Muscle of leg (tissue), 11 donors: Measurements from ENCODE around the gene GDPGP1. TPM values are rescaled to one million over a fixed set of nuclear protein-coding genes. Genes with fewer than 3 reads are reported as not detected.
"Not testable (repeated sequence)": the region's sequence is repeated elsewhere in the genome, so short reads cannot be mapped to it uniquely, and the experiment has no call there.

Experiments used
- DNase-seq: peaks from one replicate; pipeline ENCODE4 v3.0.0; 2013
- H3K27ac ChIP-seq: one replicate; pipeline ENCODE4 v1.5.1; 2013; ENCODE audit warnings: mild to moderate bottlenecking, low read length, control low read depth
- H3K27me3 ChIP-seq: one replicate; pipeline ENCODE4 v1.6.1; 2013; ENCODE audit warnings: low read length; ENCODE audit not compliant: control insufficient read depth, insufficient read depth
- H3K36me3 ChIP-seq: one replicate; pipeline ENCODE4 v1.6.1; 2013; ENCODE audit warnings: low read length; ENCODE audit not compliant: control insufficient read depth, insufficient read depth
- H3K4me1 ChIP-seq: one replicate; pipeline ENCODE4 v1.6.1; 2013; ENCODE audit warnings: low read length; ENCODE audit not compliant: control insufficient read depth, insufficient read depth
- H3K4me3 ChIP-seq: one replicate; pipeline ENCODE4 v1.5.1; 2013; ENCODE audit warnings: low read length, control low read depth
- H3K9me3 ChIP-seq: replicated peaks from 2 replicates; pipeline ENCODE4 v1.6.1; 2013; ENCODE audit warnings: low read depth, low read length; ENCODE audit not compliant: control insufficient read depth
- WGBS: methylation state at CpG from one replicate; pipeline ENCODE4 v1.1.5; 2013; ENCODE audit warnings: missing lambda C conversion rate; ENCODE audit not compliant: insufficient coverage; 5-methylcytosine and 5-hydroxymethylcytosine counted together
- polyA plus RNA-seq, 8 donors: library from polyadenylated mRNA; unstranded; fragments of 120-200 nt; gene quantifications; one replicate each; pipeline versions ENCODE4 v1.2.1 to v1.2.3, GENCODE V29; 2013; ENCODE audit warnings: inconsistent platforms in 1 of 8, low replicate concordance in 1 of 8; ENCODE audit not compliant: insufficient read length in 8 of 8, insufficient read depth in 1 of 8
- total RNA-seq: library from RNA; stranded (reverse); fragments of 120-200 nt; gene quantifications from one replicate; pipeline ENCODE4 v1.2.4, GENCODE V29; 2013

GDPGP1 gene
- total and polyA plus RNA-seq, 9 donors: 1.5 to 3.8 (median 2.7) TPM

DNA sequence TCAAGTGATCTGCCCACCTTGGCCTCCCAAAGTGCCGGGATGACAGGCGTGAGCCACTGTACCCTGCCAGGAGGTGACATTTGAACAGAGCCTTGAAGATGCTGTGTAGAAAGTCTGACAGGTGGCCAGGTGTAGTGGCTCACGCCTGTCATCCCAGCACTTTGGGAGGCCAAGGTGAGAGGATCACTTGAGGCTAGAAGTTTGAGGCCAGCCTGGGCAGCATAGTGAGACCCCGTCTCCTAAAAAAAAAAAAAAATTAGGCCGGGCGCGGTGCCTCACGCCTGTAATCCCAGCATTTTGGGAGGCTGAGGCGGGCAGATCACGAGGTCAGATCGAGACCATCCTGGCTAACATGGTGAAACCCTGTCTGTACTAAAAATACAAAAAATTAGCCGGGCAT, 44.5 kb downstream of the GDPGP1 start:
- not testable (repeated sequence) for H3K27ac ChIP-seq, H3K4me3 ChIP-seq, H3K4me1 ChIP-seq, H3K27me3 ChIP-seq, DNase-seq, H3K9me3 ChIP-seq
- peaks cover 12% of the 10 kb centered on the region for H3K36me3 ChIP-seq
- 100% methylated on average over 6 of the region's 12 CpGs for WGBS

GRCh38 chr15:90280743-90281142, 46.7 kb downstream of the GDPGP1 start:
- 64% methylated on average over 2 of the region's 5 CpGs for WGBS
- H3K36me3 ChIP-seq, H3K4me1 ChIP-seq, H3K27me3 ChIP-seq, DNase-seq, H3K9me3 ChIP-seq, H3K4me3 ChIP-seq, H3K27ac ChIP-seq: not testable (repeated sequence)

DNA sequence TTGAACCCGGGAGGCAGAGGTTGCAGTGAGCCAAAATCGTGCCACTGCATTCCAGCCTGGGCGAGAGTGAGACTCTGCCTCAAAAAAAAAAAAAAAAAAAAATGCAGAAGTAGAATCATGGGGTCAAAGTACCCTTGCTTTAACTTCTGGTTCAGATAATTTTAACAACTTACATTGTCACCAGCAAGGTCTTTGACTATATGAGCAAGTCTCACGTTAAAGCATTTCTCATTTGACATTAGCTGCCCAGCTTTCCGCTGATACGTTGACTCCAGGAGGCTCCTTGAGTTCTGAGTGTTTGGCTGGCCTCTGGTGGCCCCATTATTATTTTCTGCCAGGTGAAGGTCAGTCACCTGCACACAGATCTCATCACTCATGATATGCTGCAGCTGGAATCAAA, 47.6 kb downstream of the GDPGP1 start:
- WGBS: 49% methylated on average over 3 of the region's 6 CpGs
- not testable (repeated sequence) for H3K4me1 ChIP-seq, H3K27me3 ChIP-seq, H3K9me3 ChIP-seq, H3K27ac ChIP-seq, H3K4me3 ChIP-seq, DNase-seq, H3K36me3 ChIP-seq

DNA sequence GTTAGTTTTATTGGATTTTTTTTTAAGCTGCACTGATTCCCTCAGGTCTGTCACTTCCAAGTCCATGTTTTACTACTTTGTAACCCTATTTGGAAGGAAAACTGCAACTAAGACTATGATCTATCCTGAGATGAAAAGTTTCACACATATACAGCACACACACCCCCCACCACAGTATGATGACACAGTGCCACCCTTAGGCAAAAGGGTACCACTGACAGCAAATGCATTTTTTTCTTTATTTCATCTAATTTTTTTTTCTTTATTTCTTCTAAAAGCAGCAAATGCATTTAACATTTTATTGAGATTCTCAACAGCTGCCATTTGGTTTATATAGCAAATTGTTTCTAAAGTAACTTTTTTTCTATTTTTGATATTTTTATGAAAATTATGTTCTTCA, 52.7 kb downstream of the GDPGP1 start:
- Histone ChIP-seq H3K27me3 (no peaks in the 10 kb centered on the region), H3K4me3 (no peak overlapping the region), H3K36me3 (no peaks in the 10 kb centered on the region), H3K4me1 (peaks cover 7% of the 10 kb centered on the region), H3K9me3 (no peaks in the 10 kb centered on the region), H3K27ac (peak overlapping the region; percentile 4)
- DNase-seq: peak; percentile 59

- no peak overlapping the region for H3K4me3 ChIP-seq
- 60% methylated on average over 1 of the region's 5 CpGs for WGBS
- H3K36me3 ChIP-seq: no peaks in the 10 kb centered on the region
- peak overlapping the region; percentile 37 for H3K27ac ChIP-seq
- no peaks in the 10 kb centered on the region for H3K27me3 ChIP-seq
- no peaks in the 10 kb centered on the region for H3K9me3 ChIP-seq
- no peak for DNase-seq
- peaks cover 7% of the 10 kb centered on the region for H3K4me1 ChIP-seq
These were observed 53.1 kb downstream of the GDPGP1 start for GRCh38 chr15:90287101-90287500.

DNA sequence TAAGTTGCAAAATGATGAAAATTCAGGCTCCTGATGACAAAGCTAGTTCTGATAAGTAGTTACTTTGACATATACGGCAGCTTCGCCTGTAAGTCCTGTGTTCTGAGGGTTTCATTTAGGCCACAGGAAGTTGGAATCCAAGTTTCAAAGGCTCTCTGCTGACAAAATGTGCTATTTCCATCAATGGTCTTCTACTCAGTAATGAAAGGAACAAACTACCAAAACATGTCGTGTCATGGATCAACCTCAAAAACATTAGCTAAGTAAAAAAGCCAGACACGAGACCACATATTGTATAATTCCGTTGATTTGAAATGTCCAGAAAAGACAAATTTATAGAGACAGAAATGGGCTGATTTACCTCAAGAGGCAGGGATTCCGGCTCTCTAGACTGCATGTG, 53.9 kb downstream of the GDPGP1 start:
- WGBS: 60% methylated on average over 2 of the region's 6 CpGs
- Histone ChIP-seq H3K4me1 (peaks cover 7% of the 10 kb centered on the region), H3K4me3 (no peak overlapping the region), H3K27me3 (no peaks in the 10 kb centered on the region), H3K36me3 (no peaks in the 10 kb centered on the region), H3K9me3 (no peaks in the 10 kb centered on the region), H3K27ac (no peak overlapping the region)
- DNase-seq: peak; percentile 60

DNA sequence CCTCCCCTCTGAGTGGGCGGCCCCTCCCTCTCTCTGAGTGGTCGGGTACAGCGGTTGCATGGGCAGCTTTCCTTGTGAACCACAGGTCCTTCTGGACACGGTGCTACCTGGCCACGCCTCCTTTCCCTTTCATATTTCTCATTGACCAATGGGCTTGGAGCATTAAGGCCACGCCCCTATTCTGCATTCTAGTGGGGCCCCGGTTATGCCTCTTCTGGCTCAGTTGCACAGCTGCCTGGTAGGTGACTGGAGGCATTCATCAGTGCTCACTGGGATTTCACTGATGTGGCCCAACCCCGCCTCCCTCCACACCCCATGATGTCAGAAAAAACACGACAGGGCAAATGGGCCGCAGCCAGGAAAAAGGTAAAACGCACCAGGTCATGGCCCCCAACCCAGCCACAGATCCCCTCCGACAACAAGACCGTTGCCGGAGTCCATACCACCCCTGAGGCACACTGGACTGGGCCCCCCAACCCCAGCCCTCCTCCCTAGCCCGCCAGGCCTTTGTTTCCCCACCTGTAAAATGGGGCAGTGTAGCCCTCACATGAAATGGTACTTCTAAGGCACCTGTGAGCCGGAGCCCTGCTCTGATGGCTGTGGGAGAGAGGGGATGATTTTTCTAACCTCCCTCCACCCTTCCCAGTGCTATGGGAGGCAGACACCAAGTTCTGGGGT, 57.8 kb downstream of the GDPGP1 start:
- Histone ChIP-seq H3K36me3 (no peaks in the 10 kb centered on the region), H3K4me3 (no peak overlapping the region), H3K27me3 (no peaks in the 10 kb centered on the region), H3K27ac (no peak overlapping the region), H3K4me1 (peaks cover 3% of the 10 kb centered on the region), H3K9me3 (no peaks in the 10 kb centered on the region)
- DNase-seq: no peak
- 82% methylated on average over 13 of the region's 16 CpGs for WGBS

DNA sequence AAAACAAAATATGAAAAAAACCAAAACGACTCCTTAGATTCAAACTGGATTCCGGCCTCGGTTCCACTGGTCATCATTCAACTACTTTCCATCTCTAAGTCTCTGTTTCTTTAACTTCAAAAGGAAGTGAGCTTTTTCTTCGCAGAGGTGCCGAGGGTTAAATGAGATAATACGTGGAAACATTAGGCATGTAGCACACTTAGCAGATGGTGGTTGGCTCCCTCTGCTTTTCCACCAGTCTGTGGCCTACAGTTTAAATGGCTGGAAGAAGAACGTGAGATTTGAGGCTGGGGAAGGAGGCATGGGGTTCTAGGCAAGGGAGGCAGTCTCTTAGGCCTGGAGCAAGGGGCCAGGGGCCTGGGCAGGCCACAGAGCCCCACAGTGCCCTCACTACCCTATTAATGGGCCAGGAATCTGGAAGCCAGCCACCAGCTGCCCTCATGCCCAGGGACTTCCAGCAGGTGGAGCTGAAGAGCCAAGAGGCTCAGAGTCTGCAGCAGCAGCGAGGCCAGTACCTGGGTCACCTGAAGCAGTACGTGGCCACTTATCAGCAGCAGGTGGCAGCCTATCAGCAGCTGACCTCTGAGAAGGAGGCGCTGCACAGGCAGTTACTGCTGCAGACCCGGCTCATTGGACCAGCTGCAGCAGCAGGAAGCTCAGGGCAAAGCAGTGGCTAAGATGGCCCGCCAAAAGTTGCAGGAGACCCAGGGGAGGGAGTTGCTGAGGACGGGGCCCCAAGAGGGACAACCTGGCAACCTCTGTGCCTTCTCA, 59.2 kb downstream of the GDPGP1 start:
- WGBS: 39% methylated on average over 9 of the region's 13 CpGs
- H3K27ac ChIP-seq, H3K36me3 ChIP-seq, H3K4me3 ChIP-seq, DNase-seq, H3K9me3 ChIP-seq, H3K27me3 ChIP-seq, H3K4me1 ChIP-seq: not testable (repeated sequence)

DNA sequence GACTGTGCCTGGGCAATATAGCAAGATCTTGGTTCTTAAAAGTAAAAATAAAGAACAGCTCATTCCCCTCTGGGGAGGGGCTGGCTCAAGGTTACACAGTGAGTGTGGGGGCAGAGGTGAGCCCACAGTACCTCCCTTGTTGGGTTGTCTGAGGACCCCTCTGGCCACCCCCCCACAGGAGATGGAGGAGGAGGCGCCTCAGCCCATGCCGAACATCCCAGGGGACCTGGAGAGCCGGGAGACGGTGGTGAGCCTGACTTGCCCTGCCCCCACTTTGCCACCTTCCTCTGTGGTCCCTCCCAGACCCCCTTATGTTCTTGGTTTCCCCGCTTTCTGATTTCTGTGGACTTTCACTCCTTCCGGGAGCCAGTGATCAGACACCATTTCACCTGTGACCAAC, 60.1 kb downstream of the GDPGP1 start:
- Histone ChIP-seq H3K36me3 (no peaks in the 10 kb centered on the region), H3K27ac (no peak overlapping the region), H3K4me3 (no peak overlapping the region), H3K4me1 (no peaks in the 10 kb centered on the region), H3K9me3 (no peaks in the 10 kb centered on the region), H3K27me3 (no peaks in the 10 kb centered on the region)
- WGBS: 60% methylated on average over 4 of the region's 6 CpGs
- no peak for DNase-seq

DNA sequence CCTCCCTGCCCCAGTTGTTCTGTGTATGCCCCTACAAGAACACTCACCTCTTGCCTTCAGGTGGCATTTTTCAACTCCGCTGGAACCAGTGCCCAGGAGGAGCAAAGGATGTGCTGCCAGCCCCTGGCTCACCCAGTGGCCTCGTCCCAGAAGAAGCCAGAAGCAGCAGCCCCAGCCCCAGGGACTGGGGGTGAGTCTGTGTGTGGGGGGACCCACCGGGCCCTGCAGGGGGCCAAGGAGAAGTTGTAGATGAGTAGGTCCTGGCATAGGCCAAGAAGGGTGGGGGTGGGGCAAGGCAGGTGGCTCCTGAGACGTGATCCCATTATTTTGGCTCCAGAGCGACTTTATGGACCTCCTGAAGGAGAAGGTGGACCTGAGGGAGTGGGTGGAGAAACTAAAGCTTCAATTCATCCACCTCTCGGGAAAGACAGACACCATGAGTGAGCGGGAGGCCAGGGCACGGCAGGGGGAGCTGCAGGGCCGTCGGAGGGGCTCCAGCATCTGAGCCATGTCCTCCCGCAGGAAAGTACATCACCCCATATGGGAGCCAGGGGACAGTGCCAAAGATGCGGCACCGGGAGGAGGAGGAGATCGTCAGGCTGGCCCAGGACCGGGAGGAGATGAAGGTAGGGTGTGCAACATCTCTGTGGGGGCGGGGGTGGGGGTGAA, 60.7 kb downstream of the GDPGP1 start:
- Histone ChIP-seq H3K27ac (no peak overlapping the region), H3K36me3 (no peaks in the 10 kb centered on the region), H3K4me1 (no peaks in the 10 kb centered on the region), H3K9me3 (no peaks in the 10 kb centered on the region), H3K27me3 (no peaks in the 10 kb centered on the region), H3K4me3 (no peak overlapping the region)
- no peak for DNase-seq
- 62% methylated on average over 13 of the region's 16 CpGs for WGBS
